Omental fat pad (tissue), 4 donors: ENCODE data around the gene POLR2B. TPM values are rescaled to one million over a fixed set of nuclear protein-coding genes. Genes with fewer than 3 reads are reported as not detected.
A peak's percentile ranks its signal among the peaks of the same experiment; 100 is the strongest.

Experiments used
- ATAC-seq: fragments of 150-250 bp; one replicate; pipeline ENCODE4 v1.9.1; 2016; ENCODE audit warnings: mild to moderate bottlenecking, moderate library complexity; ENCODE audit not compliant: low FRiP score
- DNase-seq: peaks from one replicate; pipeline ENCODE4 v3.0.0-alpha.2; 2019; ENCODE audit warnings: low spot score
- CTCF ChIP-seq, 3 donors: fragments of 450-650 bp; IDR thresholded peaks; one replicate each; pipeline ENCODE4 v1.5.1; 2016 to 2017; ENCODE audit warnings: antibody characterized with exemption in 3 of 3, mild to moderate bottlenecking in 3 of 3, moderate library complexity in 2 of 3
- total RNA-seq, 4 donors: library from RNA; depleted of rRNA; stranded (reverse); fragments of >200 nt; gene quantifications; one replicate each; pipeline ENCODE4 v1.1.0, GENCODE V29; 2016

Gene POLR2B
- total RNA-seq, 4 donors from 2014 or later, result 47.7 to 92.5 (median 62.2) TPM

- ATAC-seq (no peak), DNase-seq (no peak)
- no peak for TF ChIP-seq CTCF (IDR thresholded peaks at IDR 0.05)
These were observed 91.8 kb downstream of the POLR2B start for GRCh38 chr4:57070461-57070860.

- no peak for TF ChIP-seq CTCF (IDR thresholded peaks at IDR 0.05)
- ATAC-seq, result peak; percentile 55
- no peak for DNase-seq
These were observed 92.6 kb downstream of the POLR2B start for GRCh38 chr4:57071326-57071725.

DNA sequence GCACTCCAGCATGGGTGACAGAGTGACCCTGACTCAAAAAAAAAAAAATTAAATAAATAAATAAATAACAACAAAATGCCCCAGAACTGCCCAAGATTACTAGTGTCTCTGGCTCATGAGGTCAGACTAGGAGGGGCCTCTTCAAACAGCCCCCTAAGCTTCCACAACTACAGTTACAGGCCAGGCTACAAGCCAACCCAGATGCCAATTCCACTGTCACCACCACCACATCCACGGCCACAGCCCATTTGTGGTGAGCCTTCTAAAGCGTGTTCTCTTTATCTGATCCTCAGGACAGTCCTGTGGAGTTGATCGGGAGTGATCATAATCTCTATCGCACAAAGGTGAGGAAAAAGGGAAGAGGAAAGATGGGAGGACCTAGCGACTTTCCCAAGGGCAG is 94.9 kb downstream of the POLR2B start:
- ATAC-seq, result no peak

GRCh38 chr4:57074744-57075143 is 96.0 kb downstream of the POLR2B start:
- no peak for TF ChIP-seq CTCF (IDR thresholded peaks at IDR 0.05)

More for the DNA sequence above, 94.9 kb downstream of the POLR2B start:
- no peak for TF ChIP-seq CTCF (IDR thresholded peaks at IDR 0.05)
- DNase-seq, result no peak

DNA sequence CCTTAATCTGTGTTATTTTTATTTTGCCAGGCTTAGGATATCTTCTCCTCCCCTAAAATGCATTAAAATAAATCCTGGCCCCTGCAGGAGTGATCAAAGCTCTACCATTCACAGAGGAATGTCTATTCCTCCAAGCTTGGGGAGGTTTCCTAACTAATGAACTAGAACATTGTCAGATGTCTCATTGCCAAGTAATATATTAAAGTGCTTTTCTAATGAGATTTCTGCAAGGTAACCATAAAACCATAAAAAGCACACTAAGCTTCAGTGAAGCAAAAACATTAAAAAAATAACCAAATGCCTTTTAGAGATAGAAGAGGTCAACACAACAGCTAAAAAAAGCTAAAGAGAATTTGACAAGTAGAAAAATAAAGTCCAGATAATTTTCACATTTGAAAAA is 96.7 kb downstream of the POLR2B start:
- ATAC-seq (no peak), DNase-seq (no peak)
- TF ChIP-seq CTCF (IDR thresholded peaks at IDR 0.05), result no peak

More at GRCh38 chr4:57074744-57075143, 96.0 kb downstream of the POLR2B start:
- ATAC-seq (peak; percentile 45), DNase-seq (no peak)

GRCh38 chr4:57076646-57077045 is 98.0 kb downstream of the POLR2B start:
- ATAC-seq, result no peak
- no peak for TF ChIP-seq CTCF (IDR thresholded peaks at IDR 0.05)
- no peak for DNase-seq

GRCh38 chr4:57077550-57078343 is 99.1 kb downstream of the POLR2B start:
- DNase-seq (no peak), ATAC-seq (no peak)
- TF ChIP-seq CTCF (IDR thresholded peaks at IDR 0.05), result no peak
